Psoas muscle (tissue), 8 donors: ENCODE measurements around the gene HOMER1. TPM values are rescaled to one million over a fixed set of nuclear protein-coding genes. Genes with fewer than 3 reads are reported as not detected.

Experiments
- ATAC-seq, 4 donors: fragments of 200-7000 bp; cut with Tn5 transposase; one replicate each; pipeline ENCODE4 v1.9.1; 2020; ENCODE audit warnings: moderate library complexity in 3 of 4, mild to moderate bottlenecking in 2 of 4
- DNase-seq, 2 donors: peaks; one replicate each; pipeline ENCODE4 v3.0.0-alpha.2; 2020
- H3K27ac ChIP-seq: fragments of 200-600 bp; one replicate; pipeline ENCODE4 v1.8.0; 2022
- H3K27me3 ChIP-seq, 3 donors: fragments of 200-600 bp in 1 of 3; one replicate each; pipeline versions ENCODE4 v1.6.1 to v1.8.0; 2013 to 2022; ENCODE audit warnings: low read length in 2 of 3, mild to moderate bottlenecking in 2 of 3, moderate library complexity in 1 of 3; ENCODE audit not compliant: insufficient read depth in 3 of 3
- H3K36me3 ChIP-seq, 2 donors: fragments of 200-600 bp in 1 of 2; one replicate each; pipeline versions ENCODE4 v1.6.1 to v1.8.0; 2013 to 2022; ENCODE audit warnings: low read depth in 1 of 2, mild to moderate bottlenecking in 1 of 2, moderate library complexity in 1 of 2; ENCODE audit not compliant: insufficient read depth in 1 of 2
- H3K4me1 ChIP-seq: fragments of 200-600 bp; one replicate; pipeline ENCODE4 v1.8.0; 2022
- H3K4me3 ChIP-seq: fragments of 200-600 bp; one replicate; pipeline ENCODE4 v1.8.0; 2022; ENCODE audit warnings: mild to moderate bottlenecking
- H3K9me3 ChIP-seq: fragments of 200-600 bp; one replicate; pipeline ENCODE4 v1.8.0; 2022
- CTCF ChIP-seq: fragments of 200-600 bp; IDR thresholded peaks from one replicate; pipeline ENCODE4 v1.8.0; 2022; ENCODE audit warnings: antibody characterized with exemption
- WGBS, 3 donors: extraction: QIAGEN DNeasy Blood & Tissue Kit; methylation state at CpG; one replicate each; pipeline versions ENCODE4 v1.1.6 to v1.1.7; 2013; 5-methylcytosine and 5-hydroxymethylcytosine counted together
- intact Hi-C, 2 donors: fragments of 100-400 bp; cut with DNase I; formaldehyde crosslinking; loops; one replicate each; pipeline versions ENCODE4 v1.11.0 to v1.14.2; 2022
- polyA plus RNA-seq, 3 donors: library from polyadenylated mRNA; stranded (reverse); fragments of 200-250 nt; gene quantifications; one replicate each; pipeline ENCODE4 v1.2.3, GENCODE V29; 2013
- total RNA-seq, 4 donors: library from RNA; stranded (reverse); fragmentation: NEBNext Ultra II Directional in 2 of 4; extraction: Animal tissue kit (Norgen Biotek cat#: 25700) in 2 of 4; gene quantifications; one replicate each; pipeline versions ENCODE4 v1.2.1 to v1.2.4, GENCODE V29; 2021 to 2023
- donor health status: healthy with polysubstance abuse.
- donor health status: DM: no; HTN: no; CAD: no; lungs with moderate emphysema.
- donor health status: Bipolar disorder and iron deficiency.
- donor health status: healthy.
- donor health status: DM: yes; HTN: yes; CAD: no.
- donor health status: DM: no; HTN: no; CAD: no.
- donor health status: DM: no; HTN: no; CAD: no.
- donor health status: DM: yes; HTN: yes; CAD: no.

HOMER1 gene
- total and polyA plus RNA-seq, 7 donors: 3.2 to 52.4 (median 34.3) TPM

GRCh38 chr5:79508354-79508753, 5.6 kb downstream of the HOMER1 start:
- no peaks in the 10 kb centered on the region for H3K27me3 ChIP-seq
- peaks cover 36% of the 10 kb centered on the region for H3K4me1 ChIP-seq
- peak overlapping the region; percentile 95 for H3K27ac ChIP-seq
- no peaks in the 10 kb centered on the region for H3K9me3 ChIP-seq
- intact Hi-C loops: no loop called here
- DNase-seq: no peak
- H3K36me3 ChIP-seq: no peaks in the 10 kb centered on the region
- 17 to 35% (median 26%) methylated on average over 2 of the region's 2 CpGs for WGBS, 3 donors
- H3K4me3 ChIP-seq: peak overlapping the region; percentile 82
- ATAC-seq: peak in 3 of 4 donors; percentile 37 to 70 (median 69)
- no peak for TF ChIP-seq CTCF

GRCh38 chr5:79507251-79508205, 6.4 kb downstream of the HOMER1 start:
- intact Hi-C loops: no loop called here
- H3K9me3 ChIP-seq: no peaks in the 10 kb centered on the region
- peaks cover 36% of the 10 kb centered on the region for H3K4me1 ChIP-seq
- WGBS, 3 donors: 36 to 73% (median 44%) methylated on average over 6 of the region's 6 CpGs
- DNase-seq: no peak
- no peaks in the 10 kb centered on the region for H3K27me3 ChIP-seq
- H3K36me3 ChIP-seq: no peaks in the 10 kb centered on the region
- H3K27ac ChIP-seq: peak overlapping the region; percentile 95
- no peak for TF ChIP-seq CTCF
- ATAC-seq: peak in 2 of 4 donors; percentile 19 to 26
- peak overlapping the region; percentile 82 for H3K4me3 ChIP-seq

GRCh38 chr5:79505138-79505537, 8.8 kb downstream of the HOMER1 start:
- 95 to 98% (median 96%) methylated on average over 1 of the region's 1 CpG for WGBS, 3 donors
- ATAC-seq (no peak), DNase-seq (no peak)
- no peaks in the 10 kb centered on the region for H3K9me3 ChIP-seq
- H3K4me1 ChIP-seq: peaks cover 41% of the 10 kb centered on the region
- intact Hi-C loops: no loop called here
- no peak overlapping the region for H3K27ac ChIP-seq
- no peaks in the 10 kb centered on the region for H3K27me3 ChIP-seq
- no peak overlapping the region for H3K4me3 ChIP-seq
- H3K36me3 ChIP-seq: no peaks in the 10 kb centered on the region
- TF ChIP-seq CTCF: no peak

- H3K27me3 ChIP-seq: no peaks in the 10 kb centered on the region
- no peak for ATAC-seq
- 82 to 85% (median 85%) methylated on average over 3 of the region's 3 CpGs for WGBS, 3 donors
- no peak overlapping the region for H3K4me3 ChIP-seq
- no peak for TF ChIP-seq CTCF
- no peaks in the 10 kb centered on the region for H3K9me3 ChIP-seq
- H3K36me3 ChIP-seq: no peaks in the 10 kb centered on the region
- intact Hi-C loops: no loop called here
- H3K4me1 ChIP-seq: peaks cover 42% of the 10 kb centered on the region
- H3K27ac ChIP-seq: no peak overlapping the region
- DNase-seq: no peak
Observed at GRCh38 chr5:79503794-79504495, 10.0 kb downstream of the HOMER1 start.
